Body of pancreas (tissue), 4 donors: ENCODE data around the gene PRRT1B. TPM values are rescaled to one million over a fixed set of nuclear protein-coding genes. Genes with fewer than 3 reads are reported as not detected.

Source experiments
- ATAC-seq: fragments of 150-250 bp; one replicate; pipeline ENCODE4 v1.9.1; 2016
- DNase-seq, 4 donors: peaks; one replicate each; pipeline ENCODE4 v3.0.0-alpha.2; 2019
- H3K27ac ChIP-seq, 4 donors: fragments of 200-600 bp; sonication (generic); 1 replicate in 3 of 4; 2 replicates in 1 of 4; pipeline versions ENCODE4 v1.5.1 to v1.6.1; 2016 to 2019; ENCODE audit warnings: mild to moderate bottlenecking in 1 of 4, mixed read lengths in 1 of 4, moderate library complexity in 1 of 4
- H3K27me3 ChIP-seq, 2 donors: fragments of 200-600 bp; sonication (generic); one replicate each; pipeline ENCODE4 v1.6.0; 2016; ENCODE audit warnings: mild to moderate bottlenecking in 1 of 2
- H3K36me3 ChIP-seq, 2 donors: fragments of 200-600 bp; sonication (generic); replicated peaks in 1 of 2; 2 replicates each; pipeline ENCODE4 v1.5.1; 2016; ENCODE audit warnings: low read depth in 2 of 2; ENCODE audit not compliant: insufficient read depth in 1 of 2
- H3K4me1 ChIP-seq: fragments of 200-600 bp; sonication (generic); one replicate; pipeline ENCODE4 v1.6.0; 2016
- H3K4me3 ChIP-seq, 2 donors: fragments of 200-600 bp; sonication (generic); 1 replicate in 1 of 2; 2 replicates in 1 of 2; pipeline ENCODE4 v1.5.1; 2016 to 2019
- H3K9me3 ChIP-seq, 3 donors: fragments of 200-600 bp; sonication (generic); 1 replicate in 2 of 3; 2 replicates in 1 of 3; pipeline ENCODE4 v1.5.1; 2016
- POLR2A ChIP-seq, 3 donors: fragments of 450-650 bp; IDR thresholded peaks; one replicate each; pipeline ENCODE4 v1.6.1; 2016; ENCODE audit warnings: antibody characterized with exemption in 3 of 3, mild to moderate bottlenecking in 2 of 3
- WGBS, 2 donors: methylation state at CpG; one replicate each; pipeline ENCODE4 v1.1.5; 2017; 5-methylcytosine and 5-hydroxymethylcytosine counted together
- intact Hi-C: fragments of 100-400 bp; cut with DNase I; formaldehyde crosslinking; loops from one replicate; pipeline ENCODE4 v1.15.1; 2023
- total RNA-seq, 2 donors: library from RNA; depleted of rRNA; stranded (reverse); fragments of >200 nt; gene quantifications; one replicate each; pipeline ENCODE4 v1.1.0, GENCODE V29; 2016
- TF ChIP-seq, protein P1 (sequence below), 7 experiments: fragments of 450-650 bp in 4 of 7; fragments of 200-600 bp in 3 of 7; sonication (generic) in 3 of 7; IDR thresholded peaks; one replicate each; pipeline ENCODE4 v1.5.1; 2016 to 2019; ENCODE audit warnings: antibody characterized with exemption in 7 of 7

The PRRT1B gene
- total RNA-seq, 2 donors from 2014 or later = 0.33 to 0.78 TPM

DNA sequence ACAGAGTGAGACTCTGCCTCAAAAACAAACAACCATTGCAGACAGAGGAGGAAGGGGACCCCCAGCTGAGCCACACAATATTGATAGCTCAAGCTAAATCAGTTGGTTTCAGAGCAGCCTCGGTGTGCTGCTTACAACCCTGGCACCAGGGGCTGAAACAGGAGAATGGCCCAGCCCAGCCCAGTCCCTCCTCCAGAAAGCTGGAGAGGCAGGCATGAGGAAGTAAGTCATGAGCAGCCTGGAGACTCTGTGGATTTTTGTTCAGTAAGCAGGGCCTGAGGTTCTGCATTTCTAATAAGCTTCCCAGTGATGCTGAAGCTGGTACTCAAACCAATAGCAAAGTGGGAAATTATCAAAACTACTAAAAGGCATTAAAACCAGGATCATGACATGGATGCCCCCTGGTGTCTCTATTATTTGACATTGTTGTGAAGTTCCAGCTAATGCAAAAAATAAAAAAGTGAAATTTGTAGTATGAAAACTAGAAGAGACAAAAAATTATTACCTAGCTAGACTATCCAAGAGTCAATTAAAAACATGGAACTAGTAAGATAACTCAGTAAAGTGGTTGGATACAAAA is 14.2 kb downstream of the PRRT1B start:
- Histone ChIP-seq H3K4me1 (no peaks in the 10 kb centered on the region), H3K27ac (no peak overlapping the region), H3K9me3 (no peaks in the 10 kb centered on the region), H3K4me3 (no peak overlapping the region), H3K27me3 (no peaks in the 10 kb centered on the region), H3K36me3 (no peaks in the 10 kb centered on the region)
- ATAC-seq (peak; percentile 40), DNase-seq (no peak)
- intact Hi-C loops = no loop called here
- TF ChIP-seq, protein P1, sequence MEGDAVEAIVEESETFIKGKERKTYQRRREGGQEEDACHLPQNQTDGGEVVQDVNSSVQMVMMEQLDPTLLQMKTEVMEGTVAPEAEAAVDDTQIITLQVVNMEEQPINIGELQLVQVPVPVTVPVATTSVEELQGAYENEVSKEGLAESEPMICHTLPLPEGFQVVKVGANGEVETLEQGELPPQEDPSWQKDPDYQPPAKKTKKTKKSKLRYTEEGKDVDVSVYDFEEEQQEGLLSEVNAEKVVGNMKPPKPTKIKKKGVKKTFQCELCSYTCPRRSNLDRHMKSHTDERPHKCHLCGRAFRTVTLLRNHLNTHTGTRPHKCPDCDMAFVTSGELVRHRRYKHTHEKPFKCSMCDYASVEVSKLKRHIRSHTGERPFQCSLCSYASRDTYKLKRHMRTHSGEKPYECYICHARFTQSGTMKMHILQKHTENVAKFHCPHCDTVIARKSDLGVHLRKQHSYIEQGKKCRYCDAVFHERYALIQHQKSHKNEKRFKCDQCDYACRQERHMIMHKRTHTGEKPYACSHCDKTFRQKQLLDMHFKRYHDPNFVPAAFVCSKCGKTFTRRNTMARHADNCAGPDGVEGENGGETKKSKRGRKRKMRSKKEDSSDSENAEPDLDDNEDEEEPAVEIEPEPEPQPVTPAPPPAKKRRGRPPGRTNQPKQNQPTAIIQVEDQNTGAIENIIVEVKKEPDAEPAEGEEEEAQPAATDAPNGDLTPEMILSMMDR (IDR thresholded peaks at IDR 0.05) = peak in 2 of 7 experiments; percentile 15 to 31
- no peak for TF ChIP-seq POLR2A (IDR thresholded peaks at IDR 0.05)
- 77% methylated on average over 1 of the region's 1 CpG; no CpG with 5 or more reads in 1 of the 2 donors for WGBS, 2 donors

DNA sequence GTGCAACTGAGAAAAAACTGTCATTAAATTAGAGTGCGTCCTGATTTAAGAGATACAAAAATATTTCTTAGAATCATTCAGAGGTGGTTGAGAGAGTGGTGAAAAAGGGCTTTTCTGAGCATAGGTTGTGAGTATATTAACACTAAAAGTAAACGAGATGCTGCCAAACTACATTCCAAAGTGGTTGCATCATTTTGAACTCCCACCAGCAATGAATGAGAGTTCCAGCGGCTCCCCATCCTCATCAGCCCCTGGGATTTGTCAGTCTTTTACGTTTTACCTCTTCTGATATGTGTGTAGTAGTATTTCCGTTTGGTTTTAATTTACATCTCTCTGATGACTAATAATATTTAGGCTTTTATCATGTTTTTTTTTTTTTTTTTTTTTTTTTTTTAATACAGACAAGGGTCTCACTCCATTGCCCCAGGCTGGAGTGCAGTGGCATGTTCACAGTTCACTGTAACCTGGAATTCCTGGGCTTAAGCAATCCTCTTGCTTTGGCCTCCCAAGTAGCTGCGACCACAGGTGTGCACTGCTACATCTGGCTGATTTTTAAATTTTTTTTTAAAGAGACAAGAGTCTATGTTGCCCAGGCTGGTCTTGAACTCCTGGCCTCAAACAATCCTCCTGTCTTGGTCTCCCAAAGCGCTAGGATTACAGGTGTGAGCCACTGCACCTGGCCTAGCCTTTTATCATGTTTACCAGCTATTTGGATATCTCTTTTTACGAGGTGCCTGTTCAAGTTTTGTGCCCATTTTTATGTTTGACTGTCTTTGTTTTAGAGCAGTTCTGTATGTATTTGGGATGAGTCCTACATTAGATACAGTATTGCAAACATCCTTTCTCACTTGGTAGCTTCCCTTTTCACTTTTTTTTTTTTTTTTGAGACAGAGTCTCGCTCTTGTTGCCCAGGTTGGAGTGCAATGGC is 17.0 kb downstream of the PRRT1B start:
- H3K4me1 ChIP-seq = no peaks in the 10 kb centered on the region
- WGBS, 2 donors = 56 to 61% methylated on average over 9 of the region's 9 CpGs
- ATAC-seq = peak; percentile 38
- H3K9me3 ChIP-seq = no peaks in the 10 kb centered on the region
- H3K4me3 ChIP-seq = no peak overlapping the region
- intact Hi-C loops = no loop called here
- TF ChIP-seq, protein P1 (IDR thresholded peaks at IDR 0.05) = no peak
- TF ChIP-seq POLR2A (IDR thresholded peaks at IDR 0.05) = no peak
- H3K27me3 ChIP-seq = no peaks in the 10 kb centered on the region
- no peaks in the 10 kb centered on the region for H3K36me3 ChIP-seq
- DNase-seq = no peak
- peak overlapping the region in 1 of 4 donors; percentile 28 for H3K27ac ChIP-seq

DNA sequence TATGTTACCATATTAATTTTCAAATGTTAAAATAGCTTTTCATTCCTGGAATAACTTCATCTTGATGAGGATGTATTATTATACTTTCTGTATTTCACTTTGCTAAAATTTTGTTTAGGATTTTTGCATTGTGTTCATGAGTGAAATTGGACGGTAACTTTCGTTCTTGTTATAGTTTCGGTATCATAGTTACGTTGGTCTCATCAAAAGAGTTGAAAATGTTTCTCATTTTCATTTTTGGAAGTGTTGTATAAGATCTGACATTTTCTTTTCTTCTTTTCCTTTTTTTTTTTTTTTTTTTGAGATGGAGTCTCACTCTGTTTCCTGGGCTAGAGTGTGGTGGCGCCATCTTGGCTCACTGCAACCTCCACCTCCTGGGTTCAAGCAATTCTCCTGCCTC is 20.0 kb downstream of the PRRT1B start:
- TF ChIP-seq, protein P1 (IDR thresholded peaks at IDR 0.05) = no peak
- no peak for TF ChIP-seq POLR2A (IDR thresholded peaks at IDR 0.05)

DNA sequence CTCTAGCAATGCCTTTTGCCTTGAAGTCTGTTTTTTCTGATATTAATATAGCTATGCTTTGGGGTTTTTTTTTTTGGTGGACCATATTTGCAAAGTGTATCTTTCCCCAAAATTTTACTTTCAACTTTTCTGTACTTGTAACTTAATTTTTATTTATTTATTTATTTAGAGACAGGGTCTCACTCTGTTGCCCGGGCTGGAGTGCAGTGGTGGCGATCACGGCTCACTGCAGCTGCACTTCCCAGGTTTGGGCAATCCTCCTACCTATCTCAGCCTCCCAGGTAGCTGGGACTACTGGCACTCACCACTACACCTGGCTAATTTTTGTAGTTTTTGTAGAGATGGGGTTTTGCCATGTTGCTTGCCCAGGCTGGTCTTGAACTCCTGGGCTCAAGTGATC is 20.8 kb downstream of the PRRT1B start:
- H3K9me3 ChIP-seq = no peaks in the 10 kb centered on the region
- no peak for DNase-seq
- H3K27ac ChIP-seq = no peak overlapping the region
- no peaks in the 10 kb centered on the region for H3K4me1 ChIP-seq
- no peak for ATAC-seq
- no peaks in the 10 kb centered on the region for H3K27me3 ChIP-seq
- H3K4me3 ChIP-seq = no peak overlapping the region
- intact Hi-C loops = no loop called here
- 95 to 100% methylated on average over 3 of the region's 3 CpGs for WGBS, 2 donors
- TF ChIP-seq, protein P1 (IDR thresholded peaks at IDR 0.05) = no peak
- TF ChIP-seq POLR2A (IDR thresholded peaks at IDR 0.05) = no peak
- no peaks in the 10 kb centered on the region for H3K36me3 ChIP-seq

More for the DNA sequence above, 20.0 kb downstream of the PRRT1B start:
- Histone ChIP-seq H3K4me1 (no peaks in the 10 kb centered on the region), H3K27ac (no peak overlapping the region), H3K9me3 (no peaks in the 10 kb centered on the region), H3K36me3 (no peaks in the 10 kb centered on the region), H3K27me3 (no peaks in the 10 kb centered on the region), H3K4me3 (no peak overlapping the region)
- ATAC-seq (no peak), DNase-seq (no peak)
- intact Hi-C loops = no loop called here
- 91 to 96% methylated on average over 5 of the region's 5 CpGs for WGBS, 2 donors
